ENCODE measurements around the gene C17orf113.
A peak's percentile ranks its signal among the peaks of the same experiment; 100 is the strongest.

Gene C17orf113

DNA sequence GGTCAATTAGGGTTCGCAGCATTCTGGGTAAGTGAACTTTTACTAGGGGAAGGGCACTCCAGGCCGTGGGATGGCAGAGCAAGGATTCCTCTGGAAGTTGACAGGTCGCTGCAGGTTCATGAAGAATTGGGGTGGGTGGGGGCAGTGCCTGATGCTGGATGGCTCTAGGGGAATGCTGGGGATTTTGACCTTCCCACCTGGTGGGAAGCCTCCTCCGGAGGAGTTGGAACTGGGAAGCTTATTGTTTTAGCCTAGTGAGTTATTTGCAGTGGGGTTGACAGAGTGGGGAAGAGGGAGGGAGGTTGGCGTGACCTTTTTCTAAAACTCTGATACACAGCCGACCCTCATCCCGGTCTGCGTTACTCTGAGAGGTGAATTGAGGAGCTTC, 606 bp upstream of the C17orf113 start:
- Histone ChIP-seq H3K4me1 (ENCODE audit: low read depth, poor library complexity, severe bottlenecking) (no peaks in the 10 kb centered on the region), H2AFZ (ENCODE audit: low read depth) (no peak overlapping the region; the same call in 1 of the 2 replicates), H3K36me3 (ENCODE audit: insufficient read depth) (no peaks in the 10 kb centered on the region), H3K9ac (no peak overlapping the region), H4K20me1 (ENCODE audit: insufficient read depth) (no peaks in the 10 kb centered on the region), H3K27me3 (ENCODE audit: insufficient read depth, low read depth) (peaks cover 64% of the 10 kb centered on the region), H3K4me2 (no peak overlapping the region), H3K4me3 (IDR thresholded peaks at IDR 0.05; ENCODE audit: insufficient read depth, low read depth, low read length) (no peak overlapping the region), H3K79me2 (ENCODE audit: insufficient read depth, low read depth) (no peaks in the 10 kb centered on the region), H3K27ac (no peak overlapping the region)
- TF ChIP-seq, protein P1, sequence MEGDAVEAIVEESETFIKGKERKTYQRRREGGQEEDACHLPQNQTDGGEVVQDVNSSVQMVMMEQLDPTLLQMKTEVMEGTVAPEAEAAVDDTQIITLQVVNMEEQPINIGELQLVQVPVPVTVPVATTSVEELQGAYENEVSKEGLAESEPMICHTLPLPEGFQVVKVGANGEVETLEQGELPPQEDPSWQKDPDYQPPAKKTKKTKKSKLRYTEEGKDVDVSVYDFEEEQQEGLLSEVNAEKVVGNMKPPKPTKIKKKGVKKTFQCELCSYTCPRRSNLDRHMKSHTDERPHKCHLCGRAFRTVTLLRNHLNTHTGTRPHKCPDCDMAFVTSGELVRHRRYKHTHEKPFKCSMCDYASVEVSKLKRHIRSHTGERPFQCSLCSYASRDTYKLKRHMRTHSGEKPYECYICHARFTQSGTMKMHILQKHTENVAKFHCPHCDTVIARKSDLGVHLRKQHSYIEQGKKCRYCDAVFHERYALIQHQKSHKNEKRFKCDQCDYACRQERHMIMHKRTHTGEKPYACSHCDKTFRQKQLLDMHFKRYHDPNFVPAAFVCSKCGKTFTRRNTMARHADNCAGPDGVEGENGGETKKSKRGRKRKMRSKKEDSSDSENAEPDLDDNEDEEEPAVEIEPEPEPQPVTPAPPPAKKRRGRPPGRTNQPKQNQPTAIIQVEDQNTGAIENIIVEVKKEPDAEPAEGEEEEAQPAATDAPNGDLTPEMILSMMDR (conservative IDR thresholded peaks at IDR 0.05; ENCODE audit: low read depth, low read length), result no peak

GRCh38 chr17:42049834-42050392, 488 bp downstream of the C17orf113 start:
- Histone ChIP-seq H2AFZ (ENCODE audit: low read depth) (peak overlapping the region; percentile 91), H3K9ac (peak overlapping the region; percentile 31; the same call in 1 of the 2 replicates), H3K36me3 (ENCODE audit: insufficient read depth) (no peaks in the 10 kb centered on the region), H3K4me3 (IDR thresholded peaks at IDR 0.05; ENCODE audit: insufficient read depth, low read depth, low read length) (no peak overlapping the region), H3K4me2 (peak overlapping the region; percentile 71), H3K79me2 (ENCODE audit: insufficient read depth, low read depth) (no peaks in the 10 kb centered on the region), H3K4me1 (ENCODE audit: low read depth, poor library complexity, severe bottlenecking) (no peaks in the 10 kb centered on the region), H3K27me3 (ENCODE audit: insufficient read depth, low read depth) (peaks cover 58% of the 10 kb centered on the region), H3K27ac (no peak overlapping the region), H4K20me1 (ENCODE audit: insufficient read depth) (no peaks in the 10 kb centered on the region)
- TF ChIP-seq, protein P1 (conservative IDR thresholded peaks at IDR 0.05; ENCODE audit: low read depth, low read length), result no peak

- H3K4me1 ChIP-seq (ENCODE audit: low read depth, poor library complexity, severe bottlenecking), result no peaks in the 10 kb centered on the region
These were observed 3.1 kb downstream of the C17orf113 start for GRCh38 chr17:42047343-42047742.

DNA sequence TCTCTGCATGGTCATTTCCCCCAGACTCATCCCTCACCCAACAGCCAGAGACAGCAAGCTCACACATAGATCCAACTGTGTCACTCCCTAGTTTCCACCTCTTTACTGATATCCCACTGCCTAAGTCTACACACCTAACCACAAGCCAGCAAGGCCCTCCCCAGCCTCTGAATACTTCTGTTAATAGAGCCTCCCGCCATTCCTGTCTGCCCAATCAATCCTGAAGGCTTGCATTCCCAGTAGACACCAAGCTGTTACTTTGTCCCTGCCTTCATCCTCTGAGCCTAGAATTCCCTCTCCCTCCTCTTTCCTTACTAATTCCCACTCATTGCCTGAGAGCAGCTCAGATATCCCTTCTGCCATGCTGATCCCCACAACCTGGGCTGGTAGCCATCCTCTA, 4.7 kb downstream of the C17orf113 start:
- peaks cover 21% of the 10 kb centered on the region for H3K27me3 ChIP-seq (ENCODE audit: insufficient read depth, low read depth)
- TF ChIP-seq, protein P1 (conservative IDR thresholded peaks at IDR 0.05; ENCODE audit: low read depth, low read length), result no peak
- H3K79me2 ChIP-seq (ENCODE audit: insufficient read depth, low read depth), result no peaks in the 10 kb centered on the region
- no peak overlapping the region for H3K9ac ChIP-seq
- H3K4me3 ChIP-seq (IDR thresholded peaks at IDR 0.05; ENCODE audit: insufficient read depth, low read depth, low read length), result no peak overlapping the region
- no peak overlapping the region for H3K27ac ChIP-seq
- H3K4me1 ChIP-seq (ENCODE audit: low read depth, poor library complexity, severe bottlenecking), result no peaks in the 10 kb centered on the region
- no peak overlapping the region for H2AFZ ChIP-seq (ENCODE audit: low read depth)
- H4K20me1 ChIP-seq (ENCODE audit: insufficient read depth), result no peaks in the 10 kb centered on the region
- no peaks in the 10 kb centered on the region for H3K36me3 ChIP-seq (ENCODE audit: insufficient read depth)
- no peak overlapping the region for H3K4me2 ChIP-seq

More at GRCh38 chr17:42047343-42047742, 3.1 kb downstream of the C17orf113 start:
- Histone ChIP-seq H3K27ac (no peak overlapping the region), H3K4me3 (IDR thresholded peaks at IDR 0.05; ENCODE audit: insufficient read depth, low read depth, low read length) (no peak overlapping the region), H2AFZ (ENCODE audit: low read depth) (no peak overlapping the region), H3K79me2 (ENCODE audit: insufficient read depth, low read depth) (no peaks in the 10 kb centered on the region), H3K9ac (no peak overlapping the region), H4K20me1 (ENCODE audit: insufficient read depth) (no peaks in the 10 kb centered on the region), H3K4me2 (no peak overlapping the region), H3K27me3 (ENCODE audit: insufficient read depth, low read depth) (peaks cover 35% of the 10 kb centered on the region), H3K36me3 (ENCODE audit: insufficient read depth) (no peaks in the 10 kb centered on the region)
- TF ChIP-seq, protein P1 (conservative IDR thresholded peaks at IDR 0.05; ENCODE audit: low read depth, low read length), result no peak

All from KMS-11 (cell line).